GM21786 (cell line): Measurements from ENCODE around the gene PDAP1.
A peak's percentile ranks its signal among the peaks of the same experiment; 100 is the strongest.
"Not testable (repeated sequence)": the region's sequence is repeated elsewhere in the genome, so short reads cannot be mapped to it uniquely, and the experiment has no call there.

Experiments
- ATAC-seq: cut with Tn5 transposase; IDR thresholded peaks from one replicate; pipeline ENCODE4 v1.9.1; 2021; ENCODE audit not compliant: unreplicated experiment

PDAP1 gene

GRCh38 chr7:99380032-99380822 lies 28.2 kb downstream of the PDAP1 start:
- peak; percentile 45 for ATAC-seq

DNA sequence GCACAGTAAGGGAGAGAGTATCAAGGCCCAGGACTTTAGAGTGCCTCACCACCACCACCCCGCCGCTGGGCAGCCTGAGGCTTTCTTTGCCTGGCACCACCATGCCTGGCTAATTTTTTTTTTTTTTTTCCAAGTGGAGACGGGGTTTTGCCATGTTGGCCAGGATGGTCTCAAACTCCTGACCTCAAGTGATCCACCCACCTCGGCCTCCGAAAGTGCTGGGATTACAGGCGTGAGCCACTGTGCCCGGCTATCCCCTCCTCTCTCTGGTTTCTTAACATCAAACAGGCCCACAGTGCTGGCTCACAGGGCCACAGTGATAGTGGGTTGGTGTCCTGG lies 28.7 kb downstream of the PDAP1 start:
- ATAC-seq = not testable (repeated sequence)

- peak; percentile 21 for ATAC-seq
Observed at GRCh38 chr7:99379043-99379577, 29.3 kb downstream of the PDAP1 start.

GRCh38 chr7:99375070-99375807 lies 33.2 kb downstream of the PDAP1 start:
- peak; percentile 40 for ATAC-seq

DNA sequence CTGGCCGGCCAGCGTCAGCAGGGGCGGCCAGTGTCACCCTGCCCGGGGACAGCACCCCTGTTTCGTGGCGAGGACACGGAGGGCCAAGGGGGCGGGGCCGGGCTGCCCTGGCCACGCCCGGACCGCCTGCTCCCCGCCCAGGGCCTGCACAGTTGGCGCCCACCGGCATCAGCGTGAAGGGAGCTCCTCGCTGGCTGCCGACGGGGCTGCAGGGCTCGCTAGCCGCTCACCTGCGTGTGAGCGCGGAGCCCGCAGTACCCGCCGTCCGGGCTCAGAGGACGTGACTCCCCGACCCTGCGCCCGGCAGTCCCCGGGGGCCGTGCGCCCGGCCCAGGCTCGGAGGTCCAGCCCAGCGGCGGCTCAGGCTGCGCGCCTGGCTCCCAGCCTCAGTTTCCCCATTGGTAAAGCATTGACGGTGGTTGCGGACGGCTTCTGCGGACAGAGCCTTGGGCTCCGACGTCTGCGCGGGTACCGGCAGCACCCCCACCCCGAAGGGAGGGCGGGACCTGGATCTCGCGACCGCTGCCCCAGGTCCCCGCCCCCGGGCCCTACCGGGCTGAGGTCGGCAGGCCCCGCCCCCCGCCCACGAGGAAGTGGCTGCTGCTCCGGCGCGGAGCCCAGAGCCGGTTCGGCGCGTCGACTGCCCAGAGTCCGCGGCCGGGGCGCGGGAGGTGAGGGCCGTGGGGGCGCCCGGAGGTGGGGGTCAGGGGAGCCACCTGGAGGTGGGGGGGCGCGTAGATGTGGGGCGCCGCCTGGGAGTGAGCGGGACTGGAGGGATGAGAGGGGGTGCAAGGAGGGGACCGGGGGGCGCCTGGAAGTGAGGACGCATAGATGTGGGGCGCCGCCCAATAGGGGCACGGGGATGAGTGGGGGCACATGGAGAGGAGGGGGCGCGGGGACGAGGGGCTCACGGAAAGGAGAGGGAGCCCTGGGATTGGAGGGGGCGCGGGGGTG lies 34.0 kb downstream of the PDAP1 start, which contains the start of gene ARPC1B:
Gene ARPC1B, plus strand, starts transcription at position 620 of the 954 bp plus-strand sequence. CDS start 10,985 bp downstream, outside the sequence.
- ATAC-seq = peak; percentile 55

DNA sequence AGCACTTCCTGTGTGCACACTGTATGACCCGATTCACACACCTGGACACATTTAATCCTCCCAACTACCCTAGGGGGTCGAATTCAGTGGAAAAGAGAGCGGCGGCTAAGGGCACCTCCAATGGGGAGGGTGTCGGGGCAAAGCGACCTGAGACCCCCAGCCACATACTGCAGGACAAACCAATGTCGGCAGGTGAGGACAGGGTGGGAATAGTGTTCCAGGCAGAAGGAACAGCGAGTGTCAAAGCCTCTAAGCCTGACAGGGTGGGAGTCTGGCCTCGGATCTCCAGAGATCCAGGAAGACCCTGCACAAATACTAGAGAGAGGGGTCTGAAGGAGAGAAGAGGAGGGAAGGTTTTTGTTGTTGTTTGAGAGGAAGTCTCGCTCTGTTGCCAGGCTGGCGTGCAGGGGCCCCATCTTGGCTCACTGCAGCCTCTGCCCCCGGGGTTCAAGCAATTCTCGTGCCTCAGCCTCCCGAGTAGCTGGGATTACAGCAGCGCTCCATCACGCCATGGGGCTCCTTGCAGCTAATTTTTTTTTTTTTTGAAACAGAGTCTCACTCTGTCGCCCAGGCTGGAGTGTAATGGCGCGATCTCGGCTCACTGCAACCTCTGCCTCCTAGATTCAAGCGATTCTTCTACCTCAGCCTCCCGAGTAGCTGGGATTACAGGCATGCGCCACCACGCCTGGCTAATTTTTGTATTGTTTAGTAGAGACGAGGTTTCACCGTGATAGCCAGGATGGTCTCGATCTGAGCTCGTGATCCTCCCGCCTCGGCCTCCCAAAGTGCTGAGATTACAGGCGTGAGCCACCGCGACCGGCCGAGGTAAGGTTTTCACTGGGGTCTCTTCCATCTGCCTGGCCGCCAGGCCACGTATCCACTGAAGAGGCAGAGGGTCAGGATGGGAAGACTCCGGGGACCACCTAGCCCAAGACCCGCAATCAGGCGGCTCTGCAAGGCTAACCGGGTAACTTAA lies 35.0 kb downstream of the PDAP1 start:
- no peak for ATAC-seq

GRCh38 chr7:99372275-99373090 lies 35.9 kb downstream of the PDAP1 start:
- ATAC-seq = no peak

GRCh38 chr7:99371376-99371920 lies 36.9 kb downstream of the PDAP1 start:
- ATAC-seq = no peak

- ATAC-seq = no peak
Observed at GRCh38 chr7:99369767-99370391, 38.5 kb downstream of the PDAP1 start.

DNA sequence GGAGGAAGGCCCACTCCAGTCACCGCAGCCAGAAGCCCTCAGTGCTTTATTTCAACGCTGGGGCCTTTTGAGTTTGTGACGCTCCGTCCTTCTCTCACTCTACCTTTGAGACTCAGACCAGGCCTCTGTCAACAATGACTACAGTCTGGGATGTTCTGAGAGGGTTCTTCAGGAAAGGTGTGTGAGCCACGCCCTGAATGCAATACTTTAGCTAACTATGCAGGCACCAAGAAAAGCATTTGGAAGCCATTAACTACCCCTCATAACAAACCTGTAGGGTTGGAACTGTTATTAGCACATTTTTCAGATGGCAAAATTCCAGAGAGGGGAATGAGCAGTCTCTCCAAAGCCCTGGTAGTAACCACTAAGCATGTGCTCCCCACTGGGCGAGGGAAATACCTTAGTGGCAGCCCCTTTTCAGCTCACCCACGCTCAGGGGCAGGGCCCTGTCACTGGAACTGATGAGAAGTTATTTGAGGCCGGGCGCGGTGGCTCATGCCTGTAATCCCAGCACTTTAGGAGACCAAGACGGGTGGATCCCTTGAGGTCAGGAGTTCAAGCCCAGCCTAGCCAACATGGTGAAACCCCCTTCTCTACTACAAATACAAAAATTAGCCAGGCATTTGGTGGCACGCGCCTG lies 39.5 kb downstream of the PDAP1 start:
- no peak for ATAC-seq

GRCh38 chr7:99366646-99367045 lies 41.8 kb downstream of the PDAP1 start:
- no peak for ATAC-seq

DNA sequence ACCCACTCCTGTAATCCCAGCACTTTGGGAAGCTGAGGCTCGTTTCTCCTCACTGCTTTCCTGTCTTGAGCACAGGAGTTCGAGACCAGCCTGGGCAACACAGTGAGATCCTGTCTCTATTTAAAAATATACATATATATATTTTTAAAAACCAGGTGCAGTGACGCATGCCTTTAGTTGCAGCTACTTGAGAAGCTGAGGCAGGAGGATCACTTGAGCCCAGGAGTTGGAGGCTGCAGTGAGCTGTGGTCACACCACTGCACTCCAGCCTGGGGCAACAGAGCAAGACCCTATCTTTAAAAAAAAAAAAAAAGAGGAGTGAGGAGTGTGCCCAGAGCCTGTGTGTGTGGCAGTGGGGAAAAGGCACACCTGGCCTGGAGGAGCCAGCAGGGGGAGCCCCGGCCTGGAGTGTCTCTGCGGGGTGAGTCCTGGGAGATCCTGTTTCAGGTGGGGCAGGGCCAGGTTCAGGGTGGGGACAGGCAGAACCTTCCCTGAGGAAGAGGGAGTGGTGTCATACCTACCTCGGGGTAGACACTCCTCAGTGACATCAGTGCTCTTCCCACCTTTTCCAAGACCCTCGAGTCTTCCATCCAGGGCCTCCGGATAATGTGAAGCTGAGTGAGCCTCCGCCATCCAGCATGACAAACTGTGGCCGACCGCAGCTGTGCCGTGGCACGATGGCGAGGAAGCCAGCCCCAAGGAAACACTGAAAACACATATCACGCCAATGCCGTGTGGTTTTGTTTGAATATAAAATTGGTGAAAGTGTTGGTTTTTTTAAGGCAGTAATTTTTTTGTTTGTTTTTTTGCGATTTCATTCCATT lies 42.9 kb downstream of the PDAP1 start:
- ATAC-seq = no peak

- ATAC-seq = no peak
Observed at GRCh38 chr7:99363286-99363685, 45.1 kb downstream of the PDAP1 start.

GRCh38 chr7:99362801-99363200 lies 45.6 kb downstream of the PDAP1 start:
- no peak for ATAC-seq

- ATAC-seq = no peak
Observed at GRCh38 chr7:99359465-99360154, 48.8 kb downstream of the PDAP1 start.

- ATAC-seq = not testable (repeated sequence)
Observed at GRCh38 chr7:99358521-99358920, 49.9 kb downstream of the PDAP1 start.
